NCI-H146 (cell line): ENCODE data around the gene LRRC56.

Source experiments
- DNase-seq: peaks from one replicate; lab custom pipeline; 2025; lab: John Stamatoyannopoulos, UW

The LRRC56 gene

GRCh38 chr11:521177-521688 lies 16.1 kb upstream of the LRRC56 start:
- no peak for DNase-seq

DNA sequence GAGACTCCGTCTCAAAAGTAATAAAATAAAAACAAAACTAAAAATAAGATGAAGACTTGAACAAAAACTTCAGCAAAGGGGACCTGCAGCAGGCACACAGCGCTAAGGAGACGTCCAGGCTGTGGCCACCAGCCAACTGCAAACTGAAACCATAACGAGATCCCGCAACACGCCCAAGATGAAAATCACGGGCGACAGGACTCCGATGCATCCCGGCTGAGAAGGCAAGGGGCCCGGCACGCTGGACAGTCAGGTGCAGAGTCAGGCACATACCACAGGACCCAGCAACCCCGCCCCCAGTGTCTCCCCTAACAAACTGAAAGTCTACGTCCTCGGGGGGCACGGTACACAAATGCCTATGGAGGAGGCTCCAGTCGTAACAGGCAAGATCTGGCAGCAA lies 11.1 kb upstream of the LRRC56 start:
- no peak for DNase-seq

DNA sequence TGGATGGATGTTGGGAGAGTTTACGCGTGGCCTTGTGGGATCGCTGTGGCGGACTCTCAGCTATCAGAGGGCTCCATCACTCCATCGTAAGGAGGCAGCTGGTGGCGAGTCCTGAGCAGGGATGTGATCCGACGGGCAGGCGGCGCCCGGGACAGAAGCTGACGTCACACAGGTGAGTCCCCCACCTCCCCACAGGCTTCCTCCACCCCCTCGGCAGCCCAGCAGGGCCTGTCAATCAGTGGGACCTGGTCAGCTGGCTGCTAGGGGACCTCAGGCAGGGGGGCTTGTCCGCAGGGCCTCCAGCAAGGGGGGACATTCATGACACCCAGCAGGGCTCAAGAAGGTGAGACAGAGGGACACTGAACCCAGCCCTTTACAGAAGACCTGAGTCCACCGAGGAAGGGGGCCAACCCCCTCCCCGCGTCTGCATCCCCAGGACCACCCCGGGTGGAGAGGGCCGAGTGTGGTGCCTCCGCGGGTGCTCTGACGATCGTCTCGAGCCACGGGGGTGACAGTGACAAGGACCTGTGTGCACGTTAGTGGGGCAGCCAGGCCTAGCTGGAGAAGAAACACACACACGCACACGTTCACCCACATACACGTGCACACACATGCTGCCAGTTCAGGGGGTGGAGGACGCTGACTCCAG lies 9.0 kb upstream of the LRRC56 start:
- DNase-seq: no peak

- peak; percentile 82 for DNase-seq
Observed at GRCh38 chr11:528815-529727, 8.3 kb upstream of the LRRC56 start.

- DNase-seq: no peak
Observed at GRCh38 chr11:529728-530411, 7.5 kb upstream of the LRRC56 start.

DNA sequence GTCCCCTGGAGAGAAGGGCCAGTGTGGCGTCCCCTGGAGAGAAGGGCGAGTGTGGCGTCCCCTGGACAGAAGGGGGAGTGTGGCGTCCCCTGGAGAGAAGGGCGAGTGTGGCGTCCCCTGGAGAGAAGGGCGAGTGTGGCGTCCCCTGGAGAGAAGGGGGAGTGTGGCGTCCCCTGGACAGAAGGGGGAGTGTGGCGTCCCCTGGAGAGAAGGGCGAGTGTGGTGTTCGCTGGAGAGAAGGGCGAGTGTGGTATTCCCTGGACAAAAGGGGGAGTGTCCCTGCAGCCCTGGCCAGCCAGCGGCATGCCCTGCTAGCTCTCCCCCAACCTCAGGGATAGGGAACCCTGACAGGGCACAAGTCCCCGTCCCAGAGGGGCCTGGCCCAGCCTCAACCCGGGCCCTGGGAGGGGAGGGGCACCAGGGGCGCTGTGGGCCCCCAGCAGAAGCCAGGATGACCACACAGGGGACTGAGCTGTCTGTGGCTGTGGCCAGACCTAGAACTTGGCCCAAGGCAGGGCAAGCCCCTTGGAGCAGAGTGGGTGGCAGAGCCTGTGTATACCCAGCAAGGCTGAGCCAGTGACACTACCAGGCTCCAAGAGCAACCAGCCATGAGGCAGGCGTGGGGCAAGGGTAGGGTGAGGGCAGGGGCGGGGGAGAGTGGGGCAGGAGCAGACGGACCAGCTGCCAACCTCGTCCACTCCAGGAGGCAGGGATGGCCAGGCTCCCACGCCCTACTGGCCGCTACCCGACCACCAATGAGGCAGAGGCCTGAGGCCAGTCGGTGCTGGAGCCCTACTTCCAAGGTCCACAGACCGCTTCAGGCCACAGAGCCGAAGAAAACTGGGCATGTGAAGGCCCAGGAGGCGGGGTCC lies 6.1 kb upstream of the LRRC56 start:
- DNase-seq: no peak

- no peak for DNase-seq
Observed at GRCh38 chr11:531919-532526, 5.3 kb upstream of the LRRC56 start.

DNA sequence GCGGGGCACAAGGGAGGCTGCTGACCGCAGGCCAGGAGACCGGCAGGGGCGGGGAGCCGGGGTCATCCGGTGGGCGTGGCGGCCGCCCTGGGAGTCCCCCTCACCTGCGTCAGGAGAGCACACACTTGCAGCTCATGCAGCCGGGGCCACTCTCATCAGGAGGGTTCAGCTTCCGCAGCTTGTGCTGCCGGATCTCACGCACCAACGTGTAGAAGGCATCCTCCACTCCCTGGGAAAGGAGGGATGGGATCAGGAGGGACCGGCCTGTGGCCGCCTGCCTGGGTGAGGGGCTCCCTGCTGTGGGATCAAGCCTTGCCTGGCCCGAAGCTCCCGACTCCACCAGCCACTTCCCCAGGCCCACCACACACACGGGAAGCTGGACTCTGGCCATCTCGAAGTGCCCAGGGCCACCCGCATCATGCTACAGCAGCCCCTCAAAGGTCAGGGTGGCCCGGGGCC lies 4.8 kb upstream of the LRRC56 start:
- no peak for DNase-seq

- DNase-seq: no peak
Observed at GRCh38 chr11:532986-533585, 4.2 kb upstream of the LRRC56 start.

GRCh38 chr11:533586-534395 lies 3.5 kb upstream of the LRRC56 start:
- no peak for DNase-seq

DNA sequence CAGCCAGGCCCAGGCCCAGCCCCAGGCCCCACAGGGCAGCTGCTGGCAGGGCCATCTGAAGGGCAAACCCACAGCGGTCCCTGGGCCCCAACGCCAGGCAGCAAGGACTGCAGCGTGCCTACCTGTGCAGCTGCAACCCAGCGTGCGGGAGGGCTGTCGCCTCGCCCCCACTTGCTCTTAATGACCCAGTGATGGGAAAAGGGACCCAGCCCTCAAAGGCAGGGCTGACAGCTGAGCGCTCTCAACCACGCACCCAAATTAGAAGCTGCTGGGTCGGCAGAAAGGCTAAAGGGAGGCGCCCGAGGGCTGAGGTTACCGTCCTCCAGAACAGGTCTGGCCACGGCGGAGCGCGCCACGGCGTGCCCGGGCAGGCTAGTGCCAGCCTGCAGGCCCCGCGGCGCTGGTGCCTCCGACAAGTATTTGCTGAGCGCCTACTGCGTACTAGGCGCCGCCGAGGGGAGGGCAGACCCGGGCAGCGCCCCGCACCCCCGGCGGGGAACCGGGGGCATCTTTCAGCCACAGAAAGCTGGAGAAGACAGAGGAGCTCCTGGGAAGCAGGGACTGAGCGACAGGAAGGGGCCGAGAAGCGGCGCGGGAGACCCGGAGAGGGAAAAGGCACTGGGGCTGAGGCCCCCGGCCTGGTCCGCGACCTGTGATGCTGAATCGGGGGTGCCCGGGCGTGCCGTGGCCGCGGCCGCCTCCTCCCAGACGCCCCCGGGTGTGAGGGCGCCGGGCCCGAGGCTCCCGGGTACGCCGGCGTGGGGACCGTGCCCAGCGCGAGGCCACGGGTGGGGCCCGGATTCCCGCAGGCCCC lies 2.7 kb upstream of the LRRC56 start:
- DNase-seq: peak; percentile 48

DNA sequence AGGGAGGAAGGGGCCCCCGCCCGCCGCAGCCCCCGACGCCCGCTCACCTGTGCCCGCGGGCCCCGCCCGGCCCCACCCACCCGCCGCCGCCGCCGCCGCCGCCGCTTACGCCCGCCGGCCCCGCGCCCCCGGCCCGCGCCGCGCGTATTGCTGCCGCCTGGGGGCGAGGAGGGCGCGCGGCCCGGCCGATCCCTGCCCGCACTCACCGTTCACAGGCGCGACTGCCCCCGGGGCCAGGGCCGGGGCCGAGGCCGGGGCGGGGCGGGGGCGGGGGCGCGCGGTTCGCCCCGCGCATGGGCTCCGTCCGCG lies 2.2 kb upstream of the LRRC56 start:
- no peak for DNase-seq

- peak; percentile 93 for DNase-seq
Observed at GRCh38 chr11:535519-536454, 1.5 kb upstream of the LRRC56 start, which contains the start of gene HRAS. TSS of gene HRAS (minus strand) at chr11:535576.

DNA sequence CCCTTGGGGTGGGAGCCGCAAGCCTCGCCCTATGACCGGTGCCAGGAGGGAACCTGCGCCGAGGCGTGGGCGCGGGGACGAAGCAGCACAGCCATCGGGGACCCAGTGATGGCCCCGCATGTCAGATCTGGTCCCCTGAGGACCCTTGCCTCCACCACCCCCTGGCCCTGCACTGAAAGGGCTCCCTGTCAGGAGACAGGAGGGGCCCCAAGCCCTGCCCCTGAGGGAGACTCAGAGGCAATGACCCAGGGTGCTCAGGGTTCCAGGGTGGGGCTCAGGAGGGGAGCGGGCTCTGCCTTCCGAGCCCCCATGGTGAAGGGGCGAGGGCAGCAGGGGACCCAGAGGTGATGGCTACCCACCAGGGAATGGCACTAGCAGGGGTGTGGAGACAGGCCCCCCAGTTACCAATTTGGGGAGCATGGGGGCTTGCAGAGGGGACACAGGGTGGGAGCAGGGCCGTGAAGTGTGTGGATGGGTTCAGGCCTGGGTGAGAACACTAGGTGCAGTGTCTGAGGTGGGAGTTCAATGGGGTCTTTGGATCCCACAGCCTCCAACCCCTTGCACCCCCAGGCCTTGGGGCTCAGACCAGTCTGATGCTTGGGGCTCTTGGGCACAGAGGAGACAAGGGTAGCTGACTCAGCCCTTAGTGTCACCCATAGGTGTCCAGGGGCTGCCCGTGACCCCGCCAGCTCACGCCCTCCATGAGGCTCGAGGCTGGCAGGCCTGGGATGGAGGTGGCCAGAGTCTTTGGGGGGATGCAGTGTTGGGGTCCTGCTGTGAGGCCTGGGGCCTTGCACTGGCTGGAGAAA lies 499 bp downstream of the LRRC56 start:
- DNase-seq: no peak

- DNase-seq: no peak
Observed at GRCh38 chr11:538431-539051, 1.2 kb downstream of the LRRC56 start.

- no peak for DNase-seq
Observed at GRCh38 chr11:539971-540481, 2.7 kb downstream of the LRRC56 start.
